ENCODE measurements around the gene SLC30A2. TPM values are rescaled to one million over a fixed set of nuclear protein-coding genes. Genes with fewer than 3 reads are reported as not detected.

The SLC30A2 gene
- polyA plus RNA-seq, 3 donors: not detected

- peak overlapping the region in 1 of 7 donors; percentile 70 for H3K27ac Mint-ChIP-seq
- Histone ChIP-seq H3K9ac (ENCODE audit: insufficient read depth, low read length, poor library complexity, severe bottlenecking) (no peak overlapping the region), H3K9me3 (replicated peaks in 1 of 2; ENCODE audit: control insufficient read depth in 1 of 2, insufficient read depth in 1 of 2, low read length in 2 of 2) (no peaks in the 10 kb centered on the region), H3K4me2 (replicated peaks; ENCODE audit: extremely low read depth, low read length, poor library complexity, severe bottlenecking) (no peak overlapping the region), H3K27me3 (ENCODE audit: control insufficient read depth in 2 of 2, insufficient read depth in 2 of 2, low read length in 2 of 2) (no peaks in the 10 kb centered on the region), H3K4me3 (replicated peaks in 1 of 3; ENCODE audit: low read depth in 2 of 3, low read length in 3 of 3) (no peak overlapping the region), H4K20me1 (ENCODE audit: insufficient read depth, low read length) (peaks cover 10% of the 10 kb centered on the region), H3K36me3 (replicated peaks in 1 of 2; ENCODE audit: control insufficient read depth in 1 of 2, insufficient read depth in 2 of 2, low read length in 2 of 2) (peaks cover 11 to 41% of the 10 kb centered on the region in 2 donors), H2AFZ (ENCODE audit: insufficient read depth, low read depth, low read length, poor library complexity, severe bottlenecking) (no peak overlapping the region), H3K27ac (ENCODE audit: low read depth in 1 of 2, low read length in 2 of 2) (no peak overlapping the region), H3K79me2 (ENCODE audit: insufficient read depth, low read length) (peaks cover 40% of the 10 kb centered on the region), H3K4me1 (ENCODE audit: control insufficient read depth in 1 of 2, insufficient read depth in 2 of 2, low read length in 2 of 2) (peaks cover 39 to 44% of the 10 kb centered on the region in 2 donors)
- H3K4me1 Mint-ChIP-seq: peaks cover 48% of the 10 kb centered on the region
- DNase-seq: no peak
- H3K36me3 Mint-ChIP-seq: peaks cover 28 to 36% of the 10 kb centered on the region in 2 donors
- no peak for TF ChIP-seq CTCF (IDR thresholded peaks at IDR 0.05)
- peaks cover 0 to 5% (median 0%) of the 10 kb centered on the region in 3 donors for H3K27me3 Mint-ChIP-seq (ENCODE audit: low read depth in 3 of 3)
- no peak overlapping the region for H3K4me3 Mint-ChIP-seq
- 100% methylated on average over 1 of the region's 9 CpGs for WGBS (ENCODE audit: insufficient coverage)
- H3K9me3 Mint-ChIP-seq: no peaks in the 10 kb centered on the region
- intact Hi-C loops (cut with micrococcal nuclease): no loop called here
Measured at GRCh38 chr1:25992689-25993171, 53.2 kb downstream of the SLC30A2 start.

DNA sequence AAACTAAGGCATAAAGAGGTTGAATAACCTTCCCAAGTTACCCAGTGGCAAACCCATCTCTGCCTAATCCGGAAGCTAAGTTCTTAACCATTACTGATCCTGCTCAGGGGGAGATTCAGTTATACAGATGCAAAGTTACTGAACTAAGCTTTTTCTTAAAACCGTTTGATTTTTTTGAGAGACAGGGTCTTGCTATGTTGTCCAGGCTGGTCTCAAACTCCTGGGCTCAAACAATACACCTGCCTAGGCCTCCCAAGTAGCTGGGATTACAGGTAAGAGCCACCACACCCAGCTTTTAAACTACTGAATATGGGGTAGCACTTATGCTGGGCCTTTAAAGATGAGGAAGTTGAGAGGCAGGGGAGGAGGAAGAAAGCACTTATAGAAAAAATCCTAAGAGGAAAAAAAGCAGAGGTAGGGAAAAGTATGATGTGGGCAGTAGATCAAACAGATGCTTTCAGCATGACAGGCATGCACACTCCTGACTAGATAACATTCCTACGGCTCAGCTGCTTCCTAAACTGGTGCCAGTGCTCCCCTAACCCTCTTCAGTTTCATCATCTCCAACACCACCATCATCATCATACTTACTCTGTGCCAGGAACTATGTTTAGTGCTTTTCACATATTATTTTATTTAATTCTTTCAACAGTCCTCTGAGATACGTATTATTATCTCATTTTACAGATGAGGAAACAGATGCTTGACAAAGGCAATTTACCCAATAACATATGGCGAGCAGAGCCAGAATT, 53.8 kb downstream of the SLC30A2 start:
- Mint-ChIP-seq H3K4me1 (peaks cover 42% of the 10 kb centered on the region), H3K9me3 (no peaks in the 10 kb centered on the region), H3K27me3 (ENCODE audit: low read depth in 3 of 3) (peaks cover 0 to 7% (median 0%) of the 10 kb centered on the region in 3 donors), H3K4me3 (no peak overlapping the region), H3K36me3 (peaks cover 34 to 41% of the 10 kb centered on the region in 2 donors), H3K27ac (peak overlapping the region in 4 of 7 donors; percentile 0 to 68 (median 26))
- Histone ChIP-seq H2AFZ (ENCODE audit: insufficient read depth, low read depth, low read length, poor library complexity, severe bottlenecking) (no peak overlapping the region), H3K27me3 (ENCODE audit: control insufficient read depth in 2 of 2, insufficient read depth in 2 of 2, low read length in 2 of 2) (no peaks in the 10 kb centered on the region), H4K20me1 (ENCODE audit: insufficient read depth, low read length) (peaks cover 10% of the 10 kb centered on the region), H3K36me3 (replicated peaks in 1 of 2; ENCODE audit: control insufficient read depth in 1 of 2, insufficient read depth in 2 of 2, low read length in 2 of 2) (peaks cover 12 to 47% of the 10 kb centered on the region in 2 donors), H3K4me3 (replicated peaks in 1 of 3; ENCODE audit: low read depth in 2 of 3, low read length in 3 of 3) (no peak overlapping the region), H3K4me2 (replicated peaks; ENCODE audit: extremely low read depth, low read length, poor library complexity, severe bottlenecking) (no peak overlapping the region), H3K9me3 (replicated peaks in 1 of 2; ENCODE audit: control insufficient read depth in 1 of 2, insufficient read depth in 1 of 2, low read length in 2 of 2) (no peaks in the 10 kb centered on the region), H3K27ac (ENCODE audit: low read depth in 1 of 2, low read length in 2 of 2) (peak overlapping the region in 1 of 2 donors; percentile 38), H3K9ac (ENCODE audit: insufficient read depth, low read length, poor library complexity, severe bottlenecking) (no peak overlapping the region), H3K79me2 (ENCODE audit: insufficient read depth, low read length) (peaks cover 40% of the 10 kb centered on the region), H3K4me1 (ENCODE audit: control insufficient read depth in 1 of 2, insufficient read depth in 2 of 2, low read length in 2 of 2) (peaks cover 33 to 38% of the 10 kb centered on the region in 2 donors)
- TF ChIP-seq CTCF (IDR thresholded peaks at IDR 0.05): no peak
- no peak for DNase-seq
- 17% methylated on average over 1 of the region's 5 CpGs for WGBS (ENCODE audit: insufficient coverage)
- intact Hi-C loops (cut with micrococcal nuclease): no loop called here

Measured in CD14-positive monocyte (primary cell).